SK-N-SH (cell line): ENCODE results near the gene RAET1L. TPM values are rescaled to one million over a fixed set of nuclear protein-coding genes. Genes with fewer than 3 reads are reported as not detected.

Experiments
- CTCF ChIA-PET: fragments of 300-600, 350-600 bp; formaldehyde crosslinking; extraction: SDS; loops from one replicate; lab custom pipeline; 2021; lab: Yijun Ruan, JAX
- POLR2A ChIA-PET: fragments of 350-600 bp; sonication (Branson Sonifier 250); formaldehyde crosslinking; extraction: SDS; loops from one replicate; lab custom pipeline; 2020; ENCODE audit warnings: antibody characterized with exemption, inconsistent platforms; lab: Yijun Ruan, JAX
- DNase-seq: peaks from one replicate; pipeline ENCODE4 v3.0.0; 2012
- H2AFZ ChIP-seq: fragments of 200-600 bp; sonication (generic); 2 replicates; pipeline ENCODE4 v1.8.1; 2016; ENCODE audit warnings: antibody characterized with exemption, mild to moderate bottlenecking, low read depth
- H3F3A ChIP-seq: fragments of 200-600 bp; sonication (generic); replicated peaks from 2 replicates; pipeline ENCODE3; 2016; ENCODE audit warnings: antibody characterized with exemption, mild to moderate bottlenecking; ENCODE audit not compliant: insufficient read depth
- H3K27ac ChIP-seq, 2 experiments: fragments of 200-500 bp in 1 of 2; fragments of 200-600 bp in 1 of 2; sonication (Bioruptor generic) in 1 of 2; sonication (generic), shearing (Covaris generic) in 1 of 2; 2 replicates each; pipeline versions ENCODE4 v1.5.1 to v1.6.1; 2014 to 2016; ENCODE audit warnings: low read depth in 2 of 2, inconsistent platforms in 1 of 2, low read length in 1 of 2, mild to moderate bottlenecking in 1 of 2, mixed read lengths in 1 of 2
- H3K27me3 ChIP-seq: fragments of 200-600 bp; sonication (generic), shearing (Covaris generic); 2 replicates; pipeline ENCODE4 v1.6.1; 2016; ENCODE audit warnings: mixed run types; ENCODE audit not compliant: insufficient read depth
- H3K36me3 ChIP-seq, 2 experiments: fragments of 200-500 bp in 1 of 2; fragments of 200-600 bp in 1 of 2; sonication (Bioruptor generic) in 1 of 2; sonication (generic) in 1 of 2; replicated peaks in 1 of 2; 2 replicates each; pipeline versions ENCODE3 to v1.5.1; 2014 to 2016; ENCODE audit warnings: low read length in 1 of 2, mild to moderate bottlenecking in 1 of 2; ENCODE audit not compliant: insufficient read depth in 2 of 2, control insufficient read depth in 1 of 2
- H3K4me1 ChIP-seq, 2 experiments: fragments of 200-500 bp in 1 of 2; fragments of 200-600 bp in 1 of 2; sonication (Bioruptor generic) in 1 of 2; sonication (generic), shearing (Covaris generic) in 1 of 2; 2 replicates each; pipeline versions ENCODE4 v1.5.1 to v1.6.1; 2014 to 2016; ENCODE audit warnings: low read depth in 1 of 2, low read length in 1 of 2, mixed run types in 1 of 2; ENCODE audit not compliant: insufficient read depth in 2 of 2, control insufficient read depth in 1 of 2
- H3K4me2 ChIP-seq: fragments of 200-600 bp; sonication (generic), shearing (Covaris generic); 2 replicates; pipeline ENCODE4 v1.6.1; 2017; ENCODE audit warnings: mixed run types
- H3K4me3 ChIP-seq, 2 experiments: fragments of 200-500 bp in 1 of 2; fragments of 200-600 bp in 1 of 2; sonication (Bioruptor generic) in 1 of 2; sonication (generic), shearing (Covaris generic) in 1 of 2; 2 replicates each; pipeline versions ENCODE4 v1.5.1 to v1.8.1; 2014 to 2016; ENCODE audit warnings: low read depth in 2 of 2, inconsistent platforms in 1 of 2, low read length in 1 of 2, mild to moderate bottlenecking in 1 of 2, mixed read lengths in 1 of 2, moderate library complexity in 1 of 2
- H3K79me2 ChIP-seq: fragments of 200-600 bp; sonication (generic); 2 replicates; pipeline ENCODE4 v1.8.1; 2017; ENCODE audit warnings: mild to moderate bottlenecking; ENCODE audit not compliant: insufficient read depth
- H3K9ac ChIP-seq: fragments of 200-600 bp; sonication (generic); 2 replicates; pipeline ENCODE4 v1.6.1; 2017; ENCODE audit warnings: mixed run types
- H3K9me2 ChIP-seq: fragments of 200-600 bp; sonication (generic); 2 replicates; pipeline ENCODE4 v1.6.1; 2017; ENCODE audit warnings: mixed run types
- H3K9me3 ChIP-seq: fragments of 200-600 bp; sonication (generic); 2 replicates; pipeline ENCODE4 v1.6.1; 2017; ENCODE audit warnings: mixed run types, mild to moderate bottlenecking, moderate library complexity
- H4K20me1 ChIP-seq: fragments of 200-600 bp; sonication (generic); 2 replicates; pipeline ENCODE4 v1.6.1; 2017; ENCODE audit warnings: mild to moderate bottlenecking, mixed run types; ENCODE audit not compliant: insufficient read depth
- CHD2 ChIP-seq: fragments of 150-350 bp; IDR thresholded peaks from 2 replicates; pipeline ENCODE4 v1.6.1; 2018; ENCODE audit warnings: low read length; ENCODE audit not compliant: partially characterized antibody
- EZH2phosphoT487 ChIP-seq: fragments of 200-600 bp; sonication (generic); IDR thresholded peaks from 2 replicates; pipeline ENCODE4 v1.6.1; 2017; ENCODE audit warnings: low read depth, mixed run types, mild to moderate bottlenecking, antibody characterized with exemption, moderate library complexity, borderline replicate concordance
- NFIC ChIP-seq: IDR thresholded peaks from 2 replicates; pipeline ENCODE4 v1.4.0; 2012; ENCODE audit warnings: borderline replicate concordance
- POLR2AphosphoS5 ChIP-seq: IDR thresholded peaks from 2 replicates; pipeline ENCODE4 v1.6.1; 2012; ENCODE audit warnings: low read depth, low read length
- RAD21 ChIP-seq: IDR thresholded peaks from 2 replicates; pipeline ENCODE4 v1.6.1; 2012; ENCODE audit warnings: mild to moderate bottlenecking, low read length
- REST ChIP-seq: IDR thresholded peaks from 2 replicates; pipeline ENCODE4 v1.6.1; 2012; ENCODE audit warnings: mild to moderate bottlenecking, low read depth, low read length, moderate library complexity
- WGBS: methylation state at CpG from one replicate; pipeline ENCODE4 v1.1.6; 2017; ENCODE audit warnings: low lambda C conversion rate; 5-methylcytosine and 5-hydroxymethylcytosine counted together
- polyA plus RNA-seq, 3 experiments: library from polyadenylated mRNA; depleted of rRNA; stranded (reverse); fragments of >200 nt; gene quantifications; 2 replicates each; pipeline ENCODE4 v1.2.3, GENCODE V29; 2012
- TF ChIP-seq, protein P1 (sequence below): IDR thresholded peaks from 2 replicates; pipeline ENCODE4 v1.4.0; 2012; ENCODE audit warnings: low read depth, borderline replicate concordance

Gene RAET1L
- polyA plus RNA-seq, 1 of the 3 experiments (the other 2 are of a cell fraction) = not detected

- Histone ChIP-seq H3K27me3 (peaks cover 30% of the 10 kb centered on the region), H3K4me2 (no peak overlapping the region), H3K4me3 (no peak overlapping the region), H3F3A (no peaks in the 10 kb centered on the region)
- no peak for DNase-seq
- TF ChIP-seq POLR2AphosphoS5 (no peak), CHD2 (no peak)
- TF ChIP-seq, all 33 proteins: peak for 0
- no peak overlapping the region for H3K9ac ChIP-seq
- no peaks in the 10 kb centered on the region for H3K36me3 ChIP-seq
- H4K20me1 ChIP-seq = no peaks in the 10 kb centered on the region
- H3K9me3 ChIP-seq = no peaks in the 10 kb centered on the region
- 38% methylated on average over 6 of the region's 13 CpGs for WGBS
- ChIA-PET CTCF (no interaction called here), POLR2A (no interaction called here)
- no peaks in the 10 kb centered on the region for H3K4me1 ChIP-seq
- H2AFZ ChIP-seq = no peak overlapping the region
- no peaks in the 10 kb centered on the region for H3K9me2 ChIP-seq
- H3K27ac ChIP-seq = no peak overlapping the region
- H3K79me2 ChIP-seq = no peaks in the 10 kb centered on the region
These were observed 17.8 kb upstream of the RAET1L start for GRCh38 chr6:150043096-150043495.

DNA sequence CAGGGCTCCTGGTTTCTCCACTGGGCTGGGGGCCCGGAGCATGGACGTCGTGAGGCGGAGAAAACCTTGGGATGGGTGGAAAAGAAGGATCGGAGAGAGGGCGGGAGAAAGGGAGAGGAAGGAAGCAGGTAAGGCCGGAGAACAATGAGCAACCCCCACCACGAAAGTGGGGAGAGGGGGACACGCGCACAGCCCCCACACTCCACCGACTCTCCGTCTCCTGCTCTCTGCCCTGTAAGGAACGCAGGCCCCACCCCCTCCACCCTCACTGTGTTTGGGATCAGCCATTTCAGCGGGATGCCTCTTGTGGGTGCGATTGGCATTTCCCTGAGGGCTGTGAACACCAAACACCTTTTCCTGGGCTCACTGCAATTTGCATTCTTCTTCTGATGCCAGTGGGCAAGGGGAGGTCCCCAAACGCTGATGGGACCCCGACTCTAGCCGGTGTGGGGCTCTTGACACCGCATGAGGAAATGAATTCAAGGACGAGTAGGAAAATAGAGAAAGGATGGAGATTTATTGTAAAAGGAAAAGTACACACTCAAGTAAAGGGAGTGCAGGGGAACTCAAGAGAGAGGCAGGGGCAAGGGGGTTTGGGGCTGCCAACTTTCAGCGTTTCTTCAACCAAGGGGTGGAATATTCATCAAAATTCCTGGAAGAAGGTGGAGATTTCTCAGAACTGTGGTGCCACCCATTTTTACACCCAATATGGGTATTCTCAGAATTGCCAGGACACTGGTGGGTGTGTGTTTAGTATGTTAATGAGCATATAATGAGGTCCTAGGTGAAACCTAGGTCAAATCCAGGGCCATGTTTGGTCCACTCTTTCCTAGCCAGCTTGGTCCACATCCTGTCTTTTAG, 13.1 kb upstream of the RAET1L start:
- Histone ChIP-seq H3K4me3 (no peak overlapping the region), H3F3A (no peaks in the 10 kb centered on the region), H3K79me2 (no peaks in the 10 kb centered on the region), H3K9me2 (no peaks in the 10 kb centered on the region), H3K27me3 (peaks cover 49% of the 10 kb centered on the region), H2AFZ (no peak overlapping the region), H3K36me3 (no peaks in the 10 kb centered on the region), H4K20me1 (no peaks in the 10 kb centered on the region), H3K27ac (no peak overlapping the region), H3K9ac (no peak overlapping the region), H3K4me2 (no peak overlapping the region), H3K9me3 (no peaks in the 10 kb centered on the region), H3K4me1 (no peaks in the 10 kb centered on the region)
- POLR2A ChIA-PET = no interaction called here
- TF ChIP-seq NFIC (no peak), RAD21 (no peak), REST (no peak), EZH2phosphoT487 (no peak)
- TF ChIP-seq, protein P1, sequence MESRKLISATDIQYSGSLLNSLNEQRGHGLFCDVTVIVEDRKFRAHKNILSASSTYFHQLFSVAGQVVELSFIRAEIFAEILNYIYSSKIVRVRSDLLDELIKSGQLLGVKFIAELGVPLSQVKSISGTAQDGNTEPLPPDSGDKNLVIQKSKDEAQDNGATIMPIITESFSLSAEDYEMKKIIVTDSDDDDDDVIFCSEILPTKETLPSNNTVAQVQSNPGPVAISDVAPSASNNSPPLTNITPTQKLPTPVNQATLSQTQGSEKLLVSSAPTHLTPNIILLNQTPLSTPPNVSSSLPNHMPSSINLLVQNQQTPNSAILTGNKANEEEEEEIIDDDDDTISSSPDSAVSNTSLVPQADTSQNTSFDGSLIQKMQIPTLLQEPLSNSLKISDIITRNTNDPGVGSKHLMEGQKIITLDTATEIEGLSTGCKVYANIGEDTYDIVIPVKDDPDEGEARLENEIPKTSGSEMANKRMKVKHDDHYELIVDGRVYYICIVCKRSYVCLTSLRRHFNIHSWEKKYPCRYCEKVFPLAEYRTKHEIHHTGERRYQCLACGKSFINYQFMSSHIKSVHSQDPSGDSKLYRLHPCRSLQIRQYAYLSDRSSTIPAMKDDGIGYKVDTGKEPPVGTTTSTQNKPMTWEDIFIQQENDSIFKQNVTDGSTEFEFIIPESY = no peak
- CTCF ChIA-PET = no interaction called here
- no peak for DNase-seq
- WGBS = 11% methylated on average over 21 of the region's 21 CpGs
